WTC11 (cell line): ENCODE data around the gene GPNMB. TPM values are rescaled to one million over a fixed set of nuclear protein-coding genes. Genes with fewer than 3 reads are reported as not detected.

ENCODE experiments used
- ATAC-seq: fragments of 200-7000 bp; cut with Tn5 transposase; 2 replicates; pipeline ENCODE4 v1.10.0; 2021; ENCODE audit warnings: mild to moderate bottlenecking, moderate library complexity
- CTCF ChIA-PET: fragments of 300-600 bp; sonication (Branson Sonifier 250); formaldehyde crosslinking; loops from one replicate; lab custom pipeline; 2021; ENCODE audit warnings: antibody characterized with exemption; lab: Charles Lee
- POLR2A ChIA-PET: fragments of 350-600 bp; sonication (Branson Sonifier 250); formaldehyde crosslinking; loops from one replicate; lab custom pipeline; 2021; ENCODE audit warnings: antibody characterized with exemption; lab: Charles Lee
- DNase-seq: peaks from one replicate; pipeline ENCODE4 v3.0.0; 2021; ENCODE audit warnings: low spot score
- H3K27ac Mint-ChIP-seq: 2 replicates; pipeline ENCODE4 v1.8.0; 2021; ENCODE audit warnings: mixed read lengths
- H3K27me3 Mint-ChIP-seq: 2 replicates; pipeline ENCODE4 v1.8.0; 2021; ENCODE audit warnings: low read depth, mild to moderate bottlenecking, moderate library complexity, mixed read lengths
- H3K36me3 Mint-ChIP-seq: 2 replicates; pipeline ENCODE4 v1.8.0; 2021; ENCODE audit warnings: mixed read lengths
- H3K4me1 Mint-ChIP-seq: 2 replicates; pipeline ENCODE4 v1.8.0; 2022; ENCODE audit warnings: mixed read lengths
- H3K4me3 Mint-ChIP-seq: 2 replicates; pipeline ENCODE4 v1.8.0; 2021; ENCODE audit warnings: mild to moderate bottlenecking, moderate library complexity, mixed read lengths
- H3K9me3 Mint-ChIP-seq: 2 replicates; pipeline ENCODE4 v1.8.0; 2021; ENCODE audit warnings: mixed read lengths
- CBFB ChIP-seq: sonication (generic); formaldehyde crosslinking; IDR thresholded peaks from 2 replicates; pipeline ENCODE4 v1.8.1; 2022; ENCODE audit warnings: mild to moderate bottlenecking, low read depth, missing genetic modification reagents
- ETV6 ChIP-seq: sonication (generic); formaldehyde crosslinking; IDR thresholded peaks from 2 replicates; pipeline ENCODE4 v1.8.1; 2022; ENCODE audit warnings: mild to moderate bottlenecking, missing genetic modification reagents
- FOXJ3 ChIP-seq: sonication (generic); formaldehyde crosslinking; IDR thresholded peaks from 2 replicates; pipeline ENCODE4 v1.9.0; 2021; ENCODE audit warnings: missing genetic modification reagents, mild to moderate bottlenecking, borderline replicate concordance
- GABPB1 ChIP-seq: sonication (generic); formaldehyde crosslinking; IDR thresholded peaks from 2 replicates; pipeline ENCODE4 v1.8.1; 2023; ENCODE audit warnings: mild to moderate bottlenecking, missing genetic modification reagents
- GRHL2 ChIP-seq: fragments of 250-450 bp; sonication (Bioruptor Pico); IDR thresholded peaks from 2 replicates; pipeline ENCODE4 v1.8.0; 2022; ENCODE audit warnings: mild to moderate bottlenecking, moderate library complexity; ENCODE audit not compliant: insufficient replicate concordance, severe bottlenecking
- GTF2I ChIP-seq: fragments of 250-450 bp; sonication (Bioruptor Pico); conservative IDR thresholded peaks from 2 replicates; pipeline ENCODE4 v1.4.0; 2021; ENCODE audit warnings: mild to moderate bottlenecking
- IRF2 ChIP-seq: sonication (generic); formaldehyde crosslinking; IDR thresholded peaks from 2 replicates; pipeline ENCODE4 v1.8.0; 2022; ENCODE audit warnings: low read depth, missing genetic modification reagents, borderline replicate concordance
- JAZF1 ChIP-seq: fragments of 250-450 bp; sonication (Bioruptor Pico); IDR thresholded peaks from 2 replicates; pipeline ENCODE4 v1.9.0; 2021; ENCODE audit warnings: moderate library complexity, mild to moderate bottlenecking, inconsistent platforms
- JUN ChIP-seq: sonication (generic); formaldehyde crosslinking; IDR thresholded peaks from 2 replicates; pipeline ENCODE4 v1.8.0; 2023; ENCODE audit warnings: mild to moderate bottlenecking, missing genetic modification reagents
- NFE2L1 ChIP-seq: sonication (generic); formaldehyde crosslinking; IDR thresholded peaks from 2 replicates; pipeline ENCODE4 v1.8.1; 2023; ENCODE audit warnings: missing genetic modification reagents
- STAT6 ChIP-seq: sonication (generic); formaldehyde crosslinking; conservative IDR thresholded peaks from 2 replicates; pipeline ENCODE4 v1.8.1; 2023; ENCODE audit warnings: mild to moderate bottlenecking, low read depth, missing genetic modification reagents, moderate library complexity
- TEAD1 ChIP-seq: sonication (generic); formaldehyde crosslinking; IDR thresholded peaks from 2 replicates; pipeline ENCODE4 v1.8.0; 2022; ENCODE audit warnings: mild to moderate bottlenecking, missing genetic modification reagents
- TEAD4 ChIP-seq: sonication (generic); formaldehyde crosslinking; IDR thresholded peaks from 2 replicates; pipeline ENCODE4 v1.8.0; 2022; ENCODE audit warnings: mild to moderate bottlenecking, missing genetic modification reagents
- USF1 ChIP-seq: sonication (generic); formaldehyde crosslinking; IDR thresholded peaks from 2 replicates; pipeline ENCODE4 v1.8.0; 2022; ENCODE audit warnings: mild to moderate bottlenecking, missing genetic modification reagents
- ZMAT4 ChIP-seq: fragments of 250-450 bp; sonication (Bioruptor Pico); IDR thresholded peaks from 2 replicates; pipeline ENCODE4 v1.9.0; 2021; ENCODE audit warnings: mild to moderate bottlenecking
- ZNF138 ChIP-seq: sonication (generic); formaldehyde crosslinking; conservative IDR thresholded peaks from 2 replicates; pipeline ENCODE4 v1.8.1; 2022; ENCODE audit warnings: mild to moderate bottlenecking, moderate library complexity, missing genetic modification reagents
- ZNF423 ChIP-seq: fragments of 250-450 bp; sonication (Bioruptor Pico); IDR thresholded peaks from 2 replicates; pipeline ENCODE4 v2.1.2; 2022; ENCODE audit warnings: mild to moderate bottlenecking, moderate library complexity
- ZNF512 ChIP-seq: sonication (generic); formaldehyde crosslinking; IDR thresholded peaks from 2 replicates; pipeline ENCODE4 v1.8.1; 2022; ENCODE audit warnings: missing genetic modification reagents, borderline replicate concordance
- total RNA-seq: library from RNA; stranded (reverse); gene quantifications from 3 replicates; pipeline ENCODE4 v1.2.3, GENCODE V29; 2021

The GPNMB gene
- total RNA-seq, 1 experiment from 2014 or later = 1.1 TPM

- TF ChIP-seq STAT6 (no peak), IRF2 (CRISPR knock-in tag) (no peak), JUN (CRISPR knock-in tag) (no peak), ZNF423 (CRISPR knock-in tag) (no peak), GTF2I (CRISPR knock-in tag) (no peak), ETV6 (CRISPR knock-in tag) (peak; percentile 75; the same call in 1 of the 2 replicates), GRHL2 (CRISPR knock-in tag) (no peak), CBFB (CRISPR knock-in tag) (no peak), ZNF512 (CRISPR knock-in tag) (no peak), FOXJ3 (CRISPR knock-in tag) (no peak), USF1 (CRISPR knock-in tag) (peak; percentile 27; the same call in 1 of the 2 replicates), GABPB1 (CRISPR knock-in tag) (peak; percentile 71), TEAD1 (peak; percentile 82; the same call in 1 of the 2 replicates), TEAD4 (CRISPR knock-in tag) (no peak), ZNF138 (CRISPR knock-in tag) (no peak)
Observed at GRCh38 chr7:23298885-23299769, 52.6 kb downstream of the GPNMB start, which contains the start of gene MALSU1 (continued).

GRCh38 chr7:23299770-23300300, 53.3 kb downstream of the GPNMB start:
- peak overlapping the region; percentile 91 for H3K4me3 Mint-ChIP-seq

More at GRCh38 chr7:23299770-23300300, 53.3 kb downstream of the GPNMB start:
- POLR2A ChIA-PET = no interaction called here
- Mint-ChIP-seq H3K4me1 (peaks cover 16% of the 10 kb centered on the region), H3K9me3 (no peaks in the 10 kb centered on the region; the same call in 1 of the 2 replicates), H3K27me3 (peaks cover 13% of the 10 kb centered on the region), H3K36me3 (peaks cover 25% of the 10 kb centered on the region), H3K27ac (peak overlapping the region; percentile 74)
- TF ChIP-seq JAZF1 (CRISPR knock-in tag) (no peak), NFE2L1 (CRISPR knock-in tag) (0 out of 2 replicates have a peak, but pooled peaks have one; percentile 5), ZMAT4 (no peak)
- CTCF ChIA-PET = interaction anchor here (2.1 kb wide), 1 partner anchor 27 kb away, joined by 20 read pairs; no protein-coding TSS in a partner anchor
- DNase-seq (no peak), ATAC-seq (peak; percentile 8)
